HFFc6 (cell line): ENCODE results near the gene PLEKHM2. TPM values are rescaled to one million over a fixed set of nuclear protein-coding genes. Genes with fewer than 3 reads are reported as not detected.
"Not testable (repeated sequence)": the region's sequence is repeated elsewhere in the genome, so short reads cannot be mapped to it uniquely, and the experiment has no call there.

Experiments used
- DNase-seq: peaks from one replicate; pipeline ENCODE4 v3.0.0-alpha.2; 2018
- H3K27ac Mint-ChIP-seq: 2 replicates; pipeline ENCODE4 v1.8.0; 2020; ENCODE audit warnings: mild to moderate bottlenecking, mixed read lengths
- H3K27me3 Mint-ChIP-seq: 2 replicates; pipeline ENCODE4 v1.8.0; 2021; ENCODE audit warnings: mild to moderate bottlenecking, moderate library complexity, mixed read lengths; ENCODE audit not compliant: insufficient read depth
- H3K36me3 Mint-ChIP-seq: 2 replicates; pipeline ENCODE4 v1.8.0; 2021; ENCODE audit warnings: low read depth, mixed read lengths
- H3K4me1 Mint-ChIP-seq: 2 replicates; pipeline ENCODE4 v1.8.0; 2020; ENCODE audit warnings: low read depth, mixed read lengths
- H3K4me3 Mint-ChIP-seq: 2 replicates; pipeline ENCODE4 v1.8.0; 2020; ENCODE audit warnings: mild to moderate bottlenecking, moderate library complexity, mixed read lengths
- H3K9me3 Mint-ChIP-seq: 2 replicates; pipeline ENCODE4 v1.8.0; 2020; ENCODE audit warnings: mild to moderate bottlenecking, mixed read lengths
- total RNA-seq, 6 experiments: library from RNA; stranded (reverse); fragmentation: NEBNext Ultra II Directional; extraction: Animal tissue kit (Norgen Biotek cat#: 25700); gene quantifications; 2 replicates in 1 of 6; 3 replicates in 5 of 6; pipeline ENCODE4 v1.2.3, GENCODE V29; 2021
- TF ChIP-seq, protein P1 (sequence below): fragments of 200-600 bp; sonication (generic); IDR thresholded peaks from 2 replicates; pipeline ENCODE4 v1.5.0; 2021; ENCODE audit warnings: antibody characterized with exemption, mild to moderate bottlenecking

The PLEKHM2 gene
- total RNA-seq, 6 experiments from 2014 or later = 61.5 to 70.5 (median 66.0) TPM

DNA sequence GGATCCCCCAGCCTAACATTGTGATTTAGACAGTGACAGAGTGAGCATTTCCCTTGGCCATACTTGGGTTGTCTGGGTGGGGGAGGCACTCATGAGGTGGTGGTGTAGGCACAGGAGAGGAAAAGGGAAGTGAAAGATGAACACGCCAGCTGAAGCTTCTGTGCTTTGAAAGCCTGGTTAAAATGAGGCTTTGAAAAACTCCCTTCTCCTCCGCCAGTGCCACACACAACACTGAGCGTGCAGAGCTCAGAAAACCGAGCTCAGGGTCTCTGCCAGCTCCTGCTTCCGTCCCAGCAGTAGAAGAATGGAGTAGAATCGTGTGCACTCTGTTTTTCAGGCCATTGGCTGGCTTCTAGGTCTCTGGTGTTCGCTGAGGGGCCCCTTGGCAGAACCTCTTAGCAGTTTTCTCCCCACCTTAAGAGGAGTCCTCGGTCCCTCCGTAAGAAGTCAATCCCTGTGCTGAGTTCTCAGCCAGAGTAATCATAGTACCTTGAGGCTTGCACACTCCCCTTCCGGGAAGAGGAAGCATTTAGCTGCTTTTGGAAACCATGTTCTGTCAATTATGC, 12.9 kb downstream of the PLEKHM2 start:
- TF ChIP-seq, protein P1, sequence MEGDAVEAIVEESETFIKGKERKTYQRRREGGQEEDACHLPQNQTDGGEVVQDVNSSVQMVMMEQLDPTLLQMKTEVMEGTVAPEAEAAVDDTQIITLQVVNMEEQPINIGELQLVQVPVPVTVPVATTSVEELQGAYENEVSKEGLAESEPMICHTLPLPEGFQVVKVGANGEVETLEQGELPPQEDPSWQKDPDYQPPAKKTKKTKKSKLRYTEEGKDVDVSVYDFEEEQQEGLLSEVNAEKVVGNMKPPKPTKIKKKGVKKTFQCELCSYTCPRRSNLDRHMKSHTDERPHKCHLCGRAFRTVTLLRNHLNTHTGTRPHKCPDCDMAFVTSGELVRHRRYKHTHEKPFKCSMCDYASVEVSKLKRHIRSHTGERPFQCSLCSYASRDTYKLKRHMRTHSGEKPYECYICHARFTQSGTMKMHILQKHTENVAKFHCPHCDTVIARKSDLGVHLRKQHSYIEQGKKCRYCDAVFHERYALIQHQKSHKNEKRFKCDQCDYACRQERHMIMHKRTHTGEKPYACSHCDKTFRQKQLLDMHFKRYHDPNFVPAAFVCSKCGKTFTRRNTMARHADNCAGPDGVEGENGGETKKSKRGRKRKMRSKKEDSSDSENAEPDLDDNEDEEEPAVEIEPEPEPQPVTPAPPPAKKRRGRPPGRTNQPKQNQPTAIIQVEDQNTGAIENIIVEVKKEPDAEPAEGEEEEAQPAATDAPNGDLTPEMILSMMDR = no peak
- no peak for DNase-seq
- Mint-ChIP-seq H3K27me3 (no peaks in the 10 kb centered on the region), H3K36me3 (peaks cover 4% of the 10 kb centered on the region; the same call in 1 of the 2 replicates), H3K4me3 (no peak overlapping the region), H3K27ac (no peak overlapping the region), H3K9me3 (no peaks in the 10 kb centered on the region), H3K4me1 (peaks cover 15% of the 10 kb centered on the region; the same call in 1 of the 2 replicates)

DNA sequence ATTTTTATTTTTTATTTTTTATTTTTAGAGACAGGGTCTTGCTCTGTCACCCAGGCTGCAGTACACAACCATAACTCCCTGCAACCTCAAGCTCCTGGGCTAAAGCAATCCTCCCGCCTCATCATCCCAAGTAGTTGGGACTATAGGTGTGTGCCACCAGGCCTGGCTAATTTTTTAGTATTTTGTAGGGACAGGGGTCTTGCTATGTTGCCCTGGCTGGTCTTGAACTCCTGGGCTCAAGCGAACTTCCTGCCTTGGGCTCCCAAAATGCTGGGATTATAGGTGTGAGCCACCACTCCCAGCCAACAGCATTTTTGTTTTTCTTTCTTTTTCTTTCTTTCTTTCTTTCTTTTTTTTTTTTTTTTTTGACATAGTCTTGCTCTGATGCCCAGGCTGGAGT, 14.1 kb downstream of the PLEKHM2 start:
- Mint-ChIP-seq H3K27me3 (no peaks in the 10 kb centered on the region), H3K27ac (no peak overlapping the region), H3K4me3 (no peak overlapping the region), H3K9me3 (no peaks in the 10 kb centered on the region), H3K36me3 (peaks cover 4% of the 10 kb centered on the region; the same call in 1 of the 2 replicates), H3K4me1 (peaks cover 15% of the 10 kb centered on the region)
- TF ChIP-seq, protein P1 = no peak
- no peak for DNase-seq

DNA sequence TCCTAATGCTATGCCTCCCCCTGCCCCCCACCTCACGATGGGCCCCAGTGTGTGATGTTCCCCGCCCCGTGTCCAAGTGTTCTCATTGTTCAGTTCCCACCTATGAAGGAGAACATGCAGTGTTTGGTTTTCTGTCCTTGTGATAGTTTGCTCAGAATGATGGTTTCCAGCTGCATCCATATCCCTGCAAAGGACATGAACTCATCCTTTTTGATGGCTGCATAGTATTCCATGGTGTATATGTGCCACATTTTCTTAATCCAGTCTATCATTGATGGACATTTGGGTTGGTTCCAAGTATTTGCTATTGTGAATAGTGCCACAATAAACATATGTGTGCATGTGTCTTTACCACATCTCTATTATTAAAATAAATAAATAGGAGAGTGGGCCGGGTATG, 15.2 kb downstream of the PLEKHM2 start:
- not testable (repeated sequence) for H3K27me3 Mint-ChIP-seq, DNase-seq, H3K27ac Mint-ChIP-seq, H3K4me3 Mint-ChIP-seq, H3K36me3 Mint-ChIP-seq, H3K9me3 Mint-ChIP-seq
- H3K4me1 Mint-ChIP-seq = peaks cover 26% of the 10 kb centered on the region

DNA sequence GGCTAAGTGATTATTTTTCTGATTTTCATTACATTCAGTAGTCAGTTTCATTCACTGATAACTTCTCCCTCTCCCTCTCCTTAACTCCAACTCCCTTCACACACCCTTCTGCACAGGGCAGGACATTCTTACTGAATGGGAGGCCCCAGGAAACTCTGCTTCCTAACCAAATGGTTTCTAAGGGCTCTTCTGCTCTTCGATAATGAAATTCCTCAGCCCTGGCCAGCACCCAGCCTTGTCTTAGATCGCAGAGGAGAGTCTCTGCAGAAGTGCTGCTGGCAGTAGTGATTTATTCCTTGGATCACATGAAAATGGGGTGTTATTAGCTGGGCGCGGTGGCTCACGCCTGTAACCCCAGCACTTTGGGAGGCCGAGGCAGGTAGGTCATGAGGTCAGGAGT, 16.4 kb downstream of the PLEKHM2 start:
- Mint-ChIP-seq H3K4me1 (peaks cover 32% of the 10 kb centered on the region), H3K4me3 (no peak overlapping the region), H3K36me3 (peaks cover 7% of the 10 kb centered on the region; the same call in 1 of the 2 replicates), H3K27ac (no peak overlapping the region; the same call in 1 of the 2 replicates), H3K9me3 (no peaks in the 10 kb centered on the region), H3K27me3 (peaks cover 2% of the 10 kb centered on the region; the same call in 1 of the 2 replicates)
- TF ChIP-seq, protein P1 = no peak
- no peak for DNase-seq

DNA sequence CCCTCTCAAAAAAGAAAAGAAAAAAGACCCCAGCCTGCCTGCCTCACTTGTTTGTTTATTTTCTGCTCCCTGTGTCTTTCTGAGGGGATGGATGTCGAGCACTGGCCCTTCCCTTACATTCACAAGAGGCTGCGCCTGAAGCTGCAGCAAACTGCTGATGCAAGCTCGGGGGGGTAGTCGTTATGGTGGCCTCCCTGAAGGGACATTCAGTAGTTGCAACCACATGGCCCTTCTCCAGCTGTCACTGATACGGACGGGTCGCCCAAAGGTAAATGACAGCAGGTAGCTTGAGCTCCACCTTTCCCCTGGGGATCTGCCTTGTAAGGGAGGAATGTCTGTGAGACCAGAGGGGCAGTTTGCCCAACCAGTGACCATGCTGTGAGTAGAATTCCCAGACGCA, 17.7 kb downstream of the PLEKHM2 start:
- DNase-seq = no peak
- TF ChIP-seq, protein P1 = no peak
- H3K4me3 Mint-ChIP-seq = no peak overlapping the region
- peaks cover 2% of the 10 kb centered on the region; the same call in 1 of the 2 replicates for H3K27me3 Mint-ChIP-seq
- no peaks in the 10 kb centered on the region for H3K9me3 Mint-ChIP-seq
- H3K27ac Mint-ChIP-seq = no peak overlapping the region
- peaks cover 28% of the 10 kb centered on the region for H3K4me1 Mint-ChIP-seq
- H3K36me3 Mint-ChIP-seq = peaks cover 11% of the 10 kb centered on the region

DNA sequence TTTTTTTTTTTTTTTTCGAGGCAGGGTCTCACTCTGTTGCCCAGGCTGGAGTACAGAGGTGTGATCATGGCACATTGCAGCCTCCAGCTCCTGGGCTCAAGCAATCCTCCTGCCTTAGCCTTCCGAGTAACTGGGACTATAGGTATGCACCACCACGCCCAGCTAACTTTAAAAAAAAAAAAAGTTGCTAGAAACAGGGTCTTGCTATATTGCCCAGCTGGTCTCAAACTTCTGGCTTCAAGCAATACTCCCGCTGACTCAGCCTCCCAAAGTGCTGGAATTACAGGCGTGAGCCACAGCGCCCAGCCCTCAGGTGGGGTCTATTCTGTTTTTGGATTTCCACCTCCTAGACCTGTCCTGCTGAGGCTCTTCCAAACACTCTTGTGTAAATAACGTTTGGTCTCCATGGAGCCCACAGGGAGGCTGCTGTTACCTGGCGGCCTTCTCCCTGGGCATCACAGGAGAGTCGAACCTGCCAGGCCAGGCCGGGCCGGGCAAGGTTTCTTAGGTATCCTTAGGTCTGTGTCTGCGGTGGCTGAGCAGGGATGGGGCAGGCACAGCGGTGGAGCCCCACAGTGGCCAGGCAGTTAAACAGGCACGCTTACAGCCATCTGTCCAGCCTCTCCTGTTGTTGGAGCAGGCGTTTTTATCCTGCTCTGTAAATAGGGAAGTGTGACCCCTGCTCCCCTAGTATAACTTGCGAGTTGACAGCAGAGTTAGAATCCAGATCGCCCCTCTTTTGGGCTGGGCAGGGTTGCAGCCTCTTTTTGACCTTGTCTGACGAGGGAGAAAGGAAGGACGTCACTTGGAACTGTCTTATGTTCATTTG, 18.8 kb downstream of the PLEKHM2 start:
- peaks cover 28% of the 10 kb centered on the region for H3K4me1 Mint-ChIP-seq
- no peak for DNase-seq
- H3K27ac Mint-ChIP-seq = peak overlapping the region; percentile 94
- peak overlapping the region; percentile 77 for H3K4me3 Mint-ChIP-seq
- H3K27me3 Mint-ChIP-seq = peaks cover 2% of the 10 kb centered on the region; the same call in 1 of the 2 replicates
- H3K9me3 Mint-ChIP-seq = no peaks in the 10 kb centered on the region
- TF ChIP-seq, protein P1 = peak; percentile 43
- peaks cover 12% of the 10 kb centered on the region for H3K36me3 Mint-ChIP-seq
